Measurements from ENCODE around the gene PLIN3. TPM values are rescaled to one million over a fixed set of nuclear protein-coding genes. Genes with fewer than 3 reads are reported as not detected.
A peak's percentile ranks its signal among the peaks of the same experiment; 100 is the strongest.
"Not testable (repeated sequence)": the region's sequence is repeated elsewhere in the genome, so short reads cannot be mapped to it uniquely, and the experiment has no call there.

The PLIN3 gene
- total RNA-seq, 1 experiment from 2014 or later, result 157 TPM

- no peaks in the 10 kb centered on the region for H3K9me3 ChIP-seq (ENCODE audit: control insufficient read depth, insufficient read depth, low read depth, low read length)
- H3K36me3 ChIP-seq (ENCODE audit: control insufficient read depth, insufficient read depth, low read length), result no peaks in the 10 kb centered on the region
- ChIA-PET CTCF (interaction anchor here (0.6 kb wide), 1 partner anchor 19 kb away, joined by 3 read pairs; no protein-coding TSS in a partner anchor), POLR2A (interaction anchor here (0.5 to 0.7 kb wide), 2 partner anchors 47 to 1939 kb away, joined by 5 to 17 read pairs; no protein-coding TSS in a partner anchor)
- ATAC-seq (0 out of 2 replicates have a peak, but pooled peaks have one; percentile 27), DNase-seq (ENCODE audit: low read depth, low spot score) (no peak)
- no peak overlapping the region for H3K4me3 ChIP-seq (ENCODE audit: low read depth in 2 of 2, low read length in 2 of 2)
- no peaks in the 10 kb centered on the region for H3K4me1 ChIP-seq (ENCODE audit: control insufficient read depth, insufficient read depth, low read length)
- H3K27ac ChIP-seq (ENCODE audit: low read length), result no peak overlapping the region
- in situ Hi-C loops (cut with HindIII; ENCODE audit: low pct_unique_long_range_greater_than_20kb, low sequenced_read_pairs) (no loop called here), intact Hi-C loops (cut with micrococcal nuclease; ENCODE audit: unreplicated experiment) (no loop called here)
- no peak for TF ChIP-seq POLR2AphosphoS5 (IDR thresholded peaks at IDR 0.05; ENCODE audit: low read depth, low read length)
- TF ChIP-seq REST (IDR thresholded peaks at IDR 0.05; ENCODE audit: insufficient read depth in 1 of 2, low read depth in 2 of 2, low read length in 1 of 2), result no peak
- TF ChIP-seq SIN3A (IDR thresholded peaks at IDR 0.05; ENCODE audit: borderline replicate concordance, insufficient read depth, low read depth, low read length), result no peak
- no peak for TF ChIP-seq TCF7L2 (IDR thresholded peaks at IDR 0.05; ENCODE audit: low read depth, low read length)
- no peak for TF ChIP-seq CTCF (IDR thresholded peaks at IDR 0.05)
- no TSS peak for BruUV-seq (replicated peaks)
- no peaks in the 10 kb centered on the region for H3K27me3 ChIP-seq (ENCODE audit: control insufficient read depth, insufficient read depth, low read length)
Measured at GRCh38 chr19:4861147-4861546, 6.3 kb downstream of the PLIN3 start.

GRCh38 chr19:4859697-4860096 is 7.8 kb downstream of the PLIN3 start:
- no peak for TF ChIP-seq TCF7L2 (IDR thresholded peaks at IDR 0.05; ENCODE audit: low read depth, low read length)
- TF ChIP-seq CTCF (IDR thresholded peaks at IDR 0.05), result no peak
- no peak for TF ChIP-seq SIN3A (IDR thresholded peaks at IDR 0.05; ENCODE audit: borderline replicate concordance, insufficient read depth, low read depth, low read length)
- no peak for TF ChIP-seq REST (IDR thresholded peaks at IDR 0.05; ENCODE audit: insufficient read depth in 1 of 2, low read depth in 2 of 2, low read length in 1 of 2)
- no peak for TF ChIP-seq POLR2AphosphoS5 (IDR thresholded peaks at IDR 0.05; ENCODE audit: low read depth, low read length)
- no peak overlapping the region for H3K27ac ChIP-seq (ENCODE audit: low read length)
- intact Hi-C loops (cut with micrococcal nuclease; ENCODE audit: unreplicated experiment), result no loop called here
- BruUV-seq (replicated peaks), result no TSS peak
- DNase-seq (ENCODE audit: low read depth, low spot score), result no peak
- H3K9me3 ChIP-seq (ENCODE audit: control insufficient read depth, insufficient read depth, low read depth, low read length), result no peaks in the 10 kb centered on the region
- H3K36me3 ChIP-seq (ENCODE audit: control insufficient read depth, insufficient read depth, low read length), result no peaks in the 10 kb centered on the region
- CTCF ChIA-PET, result interaction anchor here (0.6 kb wide), 1 partner anchor 11 kb away, joined by 4 read pairs; no protein-coding TSS in a partner anchor
- no peaks in the 10 kb centered on the region for H3K27me3 ChIP-seq (ENCODE audit: control insufficient read depth, insufficient read depth, low read length)
- in situ Hi-C loops (cut with HindIII; ENCODE audit: low pct_unique_long_range_greater_than_20kb, low sequenced_read_pairs), result no loop called here
- H3K4me1 ChIP-seq (ENCODE audit: control insufficient read depth, insufficient read depth, low read length), result no peaks in the 10 kb centered on the region
- ATAC-seq, result no peak
- POLR2A ChIA-PET, result no interaction called here
- no peak overlapping the region for H3K4me3 ChIP-seq (ENCODE audit: low read depth in 2 of 2, low read length in 2 of 2)

- not testable (repeated sequence) for H3K4me3 ChIP-seq (ENCODE audit: low read depth in 2 of 2, low read length in 2 of 2)
Measured at GRCh38 chr19:4856468-4856867, 11.0 kb downstream of the PLIN3 start.

More at GRCh38 chr19:4856468-4856867, 11.0 kb downstream of the PLIN3 start:
- BruUV-seq (replicated peaks); H3K4me1 ChIP-seq (ENCODE audit: control insufficient read depth, insufficient read depth, low read length); intact Hi-C loops (cut with micrococcal nuclease; ENCODE audit: unreplicated experiment); ATAC-seq; CTCF ChIA-PET; H3K27ac ChIP-seq (ENCODE audit: low read length); H3K9me3 ChIP-seq (ENCODE audit: control insufficient read depth, insufficient read depth, low read depth, low read length); H3K36me3 ChIP-seq (ENCODE audit: control insufficient read depth, insufficient read depth, low read length); DNase-seq (ENCODE audit: low read depth, low spot score); H3K27me3 ChIP-seq (ENCODE audit: control insufficient read depth, insufficient read depth, low read length); in situ Hi-C loops (cut with HindIII; ENCODE audit: low pct_unique_long_range_greater_than_20kb, low sequenced_read_pairs): not testable (repeated sequence)
- POLR2A ChIA-PET, result interaction anchor here (0.7 kb wide), 1 partner anchor 65 kb away, joined by 14 read pairs; the partner anchor contains the start of gene FEM1A

Measured in Panc1 (cell line).